SU-DHL-6 (cell line): ENCODE results near the gene CYB561D1.

Experiments
- H2AFZ ChIP-seq: fragments of 200-600 bp; sonication (generic); 2 replicates; pipeline ENCODE4 v1.6.1; 2014; ENCODE audit warnings: low read depth, mild to moderate bottlenecking, moderate library complexity, mixed read lengths, antibody characterized with exemption, low read length; ENCODE audit not compliant: severe bottlenecking
- H3F3A ChIP-seq: fragments of 200-600 bp; shearing (Covaris generic); 2 replicates; pipeline ENCODE4 v1.6.0; 2016; ENCODE audit warnings: antibody characterized with exemption, mild to moderate bottlenecking; ENCODE audit not compliant: insufficient read depth
- H3K27ac ChIP-seq: fragments of 200-600 bp; sonication (generic); 2 replicates; pipeline ENCODE4 v1.5.1; 2016; ENCODE audit warnings: low read depth, mild to moderate bottlenecking, low read length, moderate library complexity, mixed read lengths
- H3K27me3 ChIP-seq: fragments of 200-600 bp; sonication (generic), shearing (Covaris generic); 2 replicates; pipeline ENCODE4 v1.6.0; 2014; ENCODE audit warnings: mild to moderate bottlenecking, low read length
- H3K36me3 ChIP-seq: fragments of 200-600 bp; sonication (generic); 2 replicates; pipeline ENCODE4 v1.6.1; 2014; ENCODE audit warnings: mild to moderate bottlenecking, low read length, mixed read lengths
- H3K4me2 ChIP-seq: fragments of 300-600, 200-600 bp; shearing (Covaris generic), sonication (generic); 2 replicates; pipeline ENCODE4 v1.6.0; 2014; ENCODE audit warnings: low read length, low read depth, mild to moderate bottlenecking; ENCODE audit not compliant: poor library complexity, severe bottlenecking
- H3K4me3 ChIP-seq: fragments of 200-600 bp; sonication (generic); 2 replicates; pipeline ENCODE4 v1.5.1; 2014; ENCODE audit warnings: antibody characterized with exemption, low read length, mild to moderate bottlenecking, mixed read lengths; ENCODE audit not compliant: insufficient read depth, poor library complexity, severe bottlenecking
- H3K79me2 ChIP-seq: fragments of 200-600 bp; sonication (generic); 2 replicates; pipeline ENCODE4 v1.6.1; 2014; ENCODE audit warnings: mild to moderate bottlenecking, low read length, moderate library complexity; ENCODE audit not compliant: insufficient read depth
- H3K9ac ChIP-seq: fragments of 200-600 bp; sonication (generic); 2 replicates; pipeline ENCODE4 v1.7.0; 2014; ENCODE audit warnings: mild to moderate bottlenecking, low read length
- H3K9me2 ChIP-seq: fragments of 200-600 bp; sonication (generic); replicated peaks from 2 replicates; pipeline ENCODE4 v1.6.1; 2014; ENCODE audit warnings: low read length; ENCODE audit not compliant: insufficient read depth
- H3K9me3 ChIP-seq: fragments of 200-600 bp; sonication (generic); 2 replicates; pipeline ENCODE4 v1.6.1; 2014; ENCODE audit warnings: low read length, mixed read lengths; ENCODE audit not compliant: insufficient read depth
- H4K20me1 ChIP-seq: fragments of 200-600 bp; sonication (generic); 2 replicates; pipeline ENCODE4 v1.6.1; 2014; ENCODE audit warnings: low read depth, mild to moderate bottlenecking, antibody characterized with exemption, low read length, moderate library complexity, mixed read lengths
- EZH2phosphoT487 ChIP-seq: fragments of 200-600 bp; sonication (generic), shearing (Covaris generic); conservative IDR thresholded peaks from 2 replicates; pipeline ENCODE4 v1.6.1; 2018; ENCODE audit warnings: mild to moderate bottlenecking, antibody characterized with exemption, low read length, moderate library complexity, mixed read lengths
- TF ChIP-seq, protein P1 (sequence below): fragments of 200-600 bp; sonication (generic); IDR thresholded peaks from one replicate; pipeline ENCODE4 v1.5.1; 2017; ENCODE audit warnings: antibody characterized with exemption, mild to moderate bottlenecking, low read length, moderate library complexity; ENCODE audit not compliant: insufficient read depth, poor library complexity, severe bottlenecking

CYB561D1 gene

GRCh38 chr1:109538827-109539555 lies 45.1 kb downstream of the CYB561D1 start:
- H3K36me3 ChIP-seq = no peaks in the 10 kb centered on the region
- TF ChIP-seq, protein P1, sequence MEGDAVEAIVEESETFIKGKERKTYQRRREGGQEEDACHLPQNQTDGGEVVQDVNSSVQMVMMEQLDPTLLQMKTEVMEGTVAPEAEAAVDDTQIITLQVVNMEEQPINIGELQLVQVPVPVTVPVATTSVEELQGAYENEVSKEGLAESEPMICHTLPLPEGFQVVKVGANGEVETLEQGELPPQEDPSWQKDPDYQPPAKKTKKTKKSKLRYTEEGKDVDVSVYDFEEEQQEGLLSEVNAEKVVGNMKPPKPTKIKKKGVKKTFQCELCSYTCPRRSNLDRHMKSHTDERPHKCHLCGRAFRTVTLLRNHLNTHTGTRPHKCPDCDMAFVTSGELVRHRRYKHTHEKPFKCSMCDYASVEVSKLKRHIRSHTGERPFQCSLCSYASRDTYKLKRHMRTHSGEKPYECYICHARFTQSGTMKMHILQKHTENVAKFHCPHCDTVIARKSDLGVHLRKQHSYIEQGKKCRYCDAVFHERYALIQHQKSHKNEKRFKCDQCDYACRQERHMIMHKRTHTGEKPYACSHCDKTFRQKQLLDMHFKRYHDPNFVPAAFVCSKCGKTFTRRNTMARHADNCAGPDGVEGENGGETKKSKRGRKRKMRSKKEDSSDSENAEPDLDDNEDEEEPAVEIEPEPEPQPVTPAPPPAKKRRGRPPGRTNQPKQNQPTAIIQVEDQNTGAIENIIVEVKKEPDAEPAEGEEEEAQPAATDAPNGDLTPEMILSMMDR = no peak

DNA sequence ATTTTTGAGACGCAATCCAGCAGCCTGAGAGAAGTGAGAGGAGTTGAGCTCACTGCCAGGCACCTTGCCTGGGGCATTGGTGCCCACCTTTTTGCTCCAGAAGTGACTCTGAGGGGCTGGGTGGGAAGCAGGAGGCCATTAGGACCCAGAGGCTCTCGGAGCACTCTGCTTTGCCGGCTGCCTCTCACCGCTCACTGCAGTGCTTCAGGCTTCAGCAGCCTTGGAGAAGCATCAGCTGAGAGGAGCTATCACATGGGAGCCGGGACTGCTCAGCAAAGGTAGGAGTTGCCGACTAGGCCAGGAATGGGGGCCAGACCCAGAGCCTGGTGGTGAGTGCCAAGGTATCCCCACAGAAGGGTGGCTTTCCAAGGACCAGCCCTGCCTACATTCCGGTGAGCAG lies 45.8 kb downstream of the CYB561D1 start, which contains the start of gene GPR61:
Gene GPR61, plus strand, starts transcription at position 197 of the 400 bp plus-strand sequence. CDS start 3,151 bp downstream, outside the sequence.
- Histone ChIP-seq H3K4me3 (no peak within 1 kb of the TSS), H3K36me3 (no peaks in the 10 kb centered on the region), H4K20me1 (no peaks in the 10 kb centered on the region), H3K9me2 (no peaks in the 10 kb centered on the region), H3K27me3 (no peaks in the 10 kb centered on the region), H3K4me2 (no peak within 1 kb of the TSS), H3F3A (no peaks in the 10 kb centered on the region), H3K9me3 (no peaks in the 10 kb centered on the region), H3K27ac (no peak within 1 kb of the TSS), H2AFZ (no peak within 1 kb of the TSS), H3K9ac (no peak within 1 kb of the TSS), H3K79me2 (no peaks in the 10 kb centered on the region)
- no peak for TF ChIP-seq EZH2phosphoT487
- TF ChIP-seq, protein P1 = no peak

More at GRCh38 chr1:109538827-109539555, 45.1 kb downstream of the CYB561D1 start:
- Histone ChIP-seq H3K4me2 (no peak overlapping the region), H3K79me2 (no peaks in the 10 kb centered on the region), H3K4me3 (no peak overlapping the region), H3K9ac (no peak overlapping the region), H3K9me2 (no peaks in the 10 kb centered on the region), H3K27ac (no peak overlapping the region), H3K27me3 (no peaks in the 10 kb centered on the region), H3K9me3 (no peaks in the 10 kb centered on the region), H4K20me1 (no peaks in the 10 kb centered on the region), H2AFZ (no peak overlapping the region), H3F3A (no peaks in the 10 kb centered on the region)

- H3K79me2 ChIP-seq = no peaks in the 10 kb centered on the region
- no peak overlapping the region for H3K9ac ChIP-seq
- no peaks in the 10 kb centered on the region for H3K27me3 ChIP-seq
- no peaks in the 10 kb centered on the region for H4K20me1 ChIP-seq
- H2AFZ ChIP-seq = no peak overlapping the region
- H3K9me3 ChIP-seq = no peaks in the 10 kb centered on the region
- no peaks in the 10 kb centered on the region for H3K9me2 ChIP-seq
- no peaks in the 10 kb centered on the region for H3K36me3 ChIP-seq
- H3K27ac ChIP-seq = no peak overlapping the region
- H3F3A ChIP-seq = no peaks in the 10 kb centered on the region
- TF ChIP-seq EZH2phosphoT487 = no peak
- TF ChIP-seq, protein P1 = no peak
- H3K4me3 ChIP-seq = no peak overlapping the region
- no peak overlapping the region for H3K4me2 ChIP-seq
Measured at GRCh38 chr1:109541102-109541501, 47.2 kb downstream of the CYB561D1 start.
